ENCODE measurements around the gene GRAP2. TPM values are rescaled to one million over a fixed set of nuclear protein-coding genes. Genes with fewer than 3 reads are reported as not detected.

GRAP2 gene
- total and polyA plus RNA-seq, 10 of the 15 experiments (the other 5 are each of a cell fraction or from before 2014, with no cell fraction given): 3.3 to 79.1 (median 59.6) TPM

- peak; percentile 98 for TF ChIP-seq MTA3 (IDR thresholded peaks at IDR 0.05; ENCODE audit: borderline replicate concordance, low read length)
- TF ChIP-seq RUNX3 (IDR thresholded peaks at IDR 0.05; ENCODE audit: low read length): peak; percentile 99
- TF ChIP-seq RELA (IDR thresholded peaks at IDR 0.05; ENCODE audit: borderline replicate concordance, partially characterized antibody): no peak
- peak; percentile 91 for TF ChIP-seq EED (IDR thresholded peaks at IDR 0.05; ENCODE audit: low read depth)
- TF ChIP-seq, protein P1, sequence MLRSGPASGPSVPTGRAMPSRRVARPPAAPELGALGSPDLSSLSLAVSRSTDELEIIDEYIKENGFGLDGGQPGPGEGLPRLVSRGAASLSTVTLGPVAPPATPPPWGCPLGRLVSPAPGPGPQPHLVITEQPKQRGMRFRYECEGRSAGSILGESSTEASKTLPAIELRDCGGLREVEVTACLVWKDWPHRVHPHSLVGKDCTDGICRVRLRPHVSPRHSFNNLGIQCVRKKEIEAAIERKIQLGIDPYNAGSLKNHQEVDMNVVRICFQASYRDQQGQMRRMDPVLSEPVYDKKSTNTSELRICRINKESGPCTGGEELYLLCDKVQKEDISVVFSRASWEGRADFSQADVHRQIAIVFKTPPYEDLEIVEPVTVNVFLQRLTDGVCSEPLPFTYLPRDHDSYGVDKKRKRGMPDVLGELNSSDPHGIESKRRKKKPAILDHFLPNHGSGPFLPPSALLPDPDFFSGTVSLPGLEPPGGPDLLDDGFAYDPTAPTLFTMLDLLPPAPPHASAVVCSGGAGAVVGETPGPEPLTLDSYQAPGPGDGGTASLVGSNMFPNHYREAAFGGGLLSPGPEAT (IDR thresholded peaks at IDR 0.05; ENCODE audit: low read depth): 0 out of 2 replicates have a peak, but pooled peaks have one; percentile 42
- TF ChIP-seq HCFC1 (IDR thresholded peaks at IDR 0.05; ENCODE audit: low read length): no peak
- no peak for TF ChIP-seq PBX3 (IDR thresholded peaks at IDR 0.05; ENCODE audit: insufficient replicate concordance, low read depth, low read length)
- TF ChIP-seq RAD51 (IDR thresholded peaks at IDR 0.05): 0 out of 2 replicates have a peak, but pooled peaks have one; percentile 24
- TF ChIP-seq, protein P2, sequence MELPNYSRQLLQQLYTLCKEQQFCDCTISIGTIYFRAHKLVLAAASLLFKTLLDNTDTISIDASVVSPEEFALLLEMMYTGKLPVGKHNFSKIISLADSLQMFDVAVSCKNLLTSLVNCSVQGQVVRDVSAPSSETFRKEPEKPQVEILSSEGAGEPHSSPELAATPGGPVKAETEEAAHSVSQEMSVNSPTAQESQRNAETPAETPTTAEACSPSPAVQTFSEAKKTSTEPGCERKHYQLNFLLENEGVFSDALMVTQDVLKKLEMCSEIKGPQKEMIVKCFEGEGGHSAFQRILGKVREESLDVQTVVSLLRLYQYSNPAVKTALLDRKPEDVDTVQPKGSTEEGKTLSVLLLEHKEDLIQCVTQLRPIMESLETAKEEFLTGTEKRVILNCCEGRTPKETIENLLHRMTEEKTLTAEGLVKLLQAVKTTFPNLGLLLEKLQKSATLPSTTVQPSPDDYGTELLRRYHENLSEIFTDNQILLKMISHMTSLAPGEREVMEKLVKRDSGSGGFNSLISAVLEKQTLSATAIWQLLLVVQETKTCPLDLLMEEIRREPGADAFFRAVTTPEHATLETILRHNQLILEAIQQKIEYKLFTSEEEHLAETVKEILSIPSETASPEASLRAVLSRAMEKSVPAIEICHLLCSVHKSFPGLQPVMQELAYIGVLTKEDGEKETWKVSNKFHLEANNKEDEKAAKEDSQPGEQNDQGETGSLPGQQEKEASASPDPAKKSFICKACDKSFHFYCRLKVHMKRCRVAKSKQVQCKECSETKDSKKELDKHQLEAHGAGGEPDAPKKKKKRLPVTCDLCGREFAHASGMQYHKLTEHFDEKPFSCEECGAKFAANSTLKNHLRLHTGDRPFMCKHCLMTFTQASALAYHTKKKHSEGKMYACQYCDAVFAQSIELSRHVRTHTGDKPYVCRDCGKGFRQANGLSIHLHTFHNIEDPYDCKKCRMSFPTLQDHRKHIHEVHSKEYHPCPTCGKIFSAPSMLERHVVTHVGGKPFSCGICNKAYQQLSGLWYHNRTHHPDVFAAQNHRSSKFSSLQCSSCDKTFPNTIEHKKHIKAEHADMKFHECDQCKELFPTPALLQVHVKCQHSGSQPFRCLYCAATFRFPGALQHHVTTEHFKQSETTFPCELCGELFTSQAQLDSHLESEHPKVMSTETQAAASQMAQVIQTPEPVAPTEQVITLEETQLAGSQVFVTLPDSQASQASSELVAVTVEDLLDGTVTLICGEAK (IDR thresholded peaks at IDR 0.05; ENCODE audit: borderline replicate concordance): no peak
- no peak for TF ChIP-seq STAT3 (IDR thresholded peaks at IDR 0.05; ENCODE audit: low read depth, low read length)
- 0 out of 2 replicates have a peak, but pooled peaks have one; percentile 44 for TF ChIP-seq RCOR1 (conservative IDR thresholded peaks at IDR 0.05; ENCODE audit: low read depth, low read length)
- TF ChIP-seq NRF1 (conservative IDR thresholded peaks at IDR 0.05; ENCODE audit: low read depth, low read length): no peak
- TF ChIP-seq SMC3 (IDR thresholded peaks at IDR 0.05; ENCODE audit: borderline replicate concordance, low read length): no peak
- no peak for TF ChIP-seq NR2C1 (IDR thresholded peaks at IDR 0.05)
- TF ChIP-seq PML (IDR thresholded peaks at IDR 0.05; ENCODE audit: low read length): peak; percentile 78
- TF ChIP-seq MAX (IDR thresholded peaks at IDR 0.05; ENCODE audit: low read depth, low read length): no peak; the same call in 1 of the 2 replicates
- no peak for TF ChIP-seq CHD4 (IDR thresholded peaks at IDR 0.05)
- TF ChIP-seq DPF2 (IDR thresholded peaks at IDR 0.05): peak; percentile 76
- TF ChIP-seq FOXM1 (IDR thresholded peaks at IDR 0.05; ENCODE audit: low read depth, low read length): peak; percentile 91; the same call in 1 of the 2 replicates
- 0 out of 2 replicates have a peak, but pooled peaks have one; percentile 53 for TF ChIP-seq SMARCA5 (IDR thresholded peaks at IDR 0.05)
Measured at GRCh38 chr22:39960791-39961746, 60.2 kb downstream of the GRAP2 start (continued).
